ENCODE measurements around the gene RNF167.

The RNF167 gene

DNA sequence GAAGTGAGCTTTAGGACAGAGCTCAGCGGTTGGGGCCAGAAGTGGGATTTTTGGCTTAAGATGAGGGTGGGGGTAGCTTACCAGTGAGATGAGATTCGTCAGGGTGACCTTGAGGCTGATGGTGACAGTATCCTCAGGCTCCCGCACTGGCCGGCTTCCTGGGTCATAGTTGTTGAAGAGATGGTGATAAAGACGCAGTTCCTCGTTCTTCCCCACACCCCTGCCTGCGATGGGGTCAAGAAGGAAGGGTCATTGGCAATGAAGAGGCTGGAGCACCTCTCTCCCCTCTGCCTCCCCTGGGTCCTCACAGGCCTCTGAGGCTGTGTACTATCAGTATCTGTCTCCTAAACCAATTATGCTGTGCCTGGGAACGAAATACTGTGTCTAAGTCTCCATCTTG lies 37.5 kb upstream of the RNF167 start:
- TF ChIP-seq MYNN (tag by site-specific recombination; IDR thresholded peaks at IDR 0.05; ENCODE audit: borderline replicate concordance) (no peak), ZNF596 (tag by site-specific recombination; IDR thresholded peaks at IDR 0.05) (no peak), HOXC10 (CRISPR knock-in tag; IDR thresholded peaks at IDR 0.05) (no peak), ZNF843 (tag by site-specific recombination; IDR thresholded peaks at IDR 0.05) (no peak), ZNF777 (tag by site-specific recombination; IDR thresholded peaks at IDR 0.05; ENCODE audit: borderline replicate concordance) (no peak), ZNF792 (tag by site-specific recombination; IDR thresholded peaks at IDR 0.05) (no peak), ZSCAN23 (tag by site-specific recombination; IDR thresholded peaks at IDR 0.05) (no peak), ZNF19 (tag by site-specific recombination; IDR thresholded peaks at IDR 0.05; ENCODE audit: low read depth) (no peak)
- TF ChIP-seq, protein P1, sequence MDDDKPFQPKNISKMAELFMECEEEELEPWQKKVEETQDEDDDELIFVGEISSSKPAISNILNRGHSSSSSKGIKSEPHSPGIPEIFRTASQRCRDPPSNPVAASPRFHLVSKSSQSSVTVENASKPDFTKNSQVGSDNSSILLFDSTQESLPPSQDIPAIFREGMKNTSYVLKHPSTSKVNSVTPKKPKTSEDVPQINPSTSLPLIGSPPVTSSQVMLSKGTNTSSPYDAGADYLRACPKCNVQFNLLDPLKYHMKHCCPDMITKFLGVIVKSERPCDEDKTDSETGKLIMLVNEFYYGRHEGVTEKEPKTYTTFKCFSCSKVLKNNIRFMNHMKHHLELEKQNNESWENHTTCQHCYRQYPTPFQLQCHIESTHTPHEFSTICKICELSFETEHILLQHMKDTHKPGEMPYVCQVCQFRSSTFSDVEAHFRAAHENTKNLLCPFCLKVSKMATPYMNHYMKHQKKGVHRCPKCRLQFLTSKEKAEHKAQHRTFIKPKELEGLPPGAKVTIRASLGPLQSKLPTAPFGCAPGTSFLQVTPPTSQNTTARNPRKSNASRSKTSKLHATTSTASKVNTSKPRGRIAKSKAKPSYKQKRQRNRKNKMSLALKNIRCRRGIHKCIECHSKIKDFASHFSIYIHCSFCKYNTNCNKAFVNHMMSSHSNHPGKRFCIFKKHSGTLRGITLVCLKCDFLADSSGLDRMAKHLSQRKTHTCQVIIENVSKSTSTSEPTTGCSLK (tag by site-specific recombination; IDR thresholded peaks at IDR 0.05), result no peak
- TF ChIP-seq, protein P2, sequence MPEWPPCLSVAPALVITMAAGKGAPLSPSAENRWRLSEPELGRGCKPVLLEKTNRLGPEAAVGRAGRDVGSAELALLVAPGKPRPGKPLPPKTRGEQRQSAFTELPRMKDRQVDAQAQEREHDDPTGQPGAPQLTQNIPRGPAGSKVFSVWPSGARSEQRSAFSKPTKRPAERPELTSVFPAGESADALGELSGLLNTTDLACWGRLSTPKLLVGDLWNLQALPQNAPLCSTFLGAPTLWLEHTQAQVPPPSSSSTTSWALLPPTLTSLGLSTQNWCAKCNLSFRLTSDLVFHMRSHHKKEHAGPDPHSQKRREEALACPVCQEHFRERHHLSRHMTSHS (tag by site-specific recombination; IDR thresholded peaks at IDR 0.05), result no peak
- TF ChIP-seq, protein P3, sequence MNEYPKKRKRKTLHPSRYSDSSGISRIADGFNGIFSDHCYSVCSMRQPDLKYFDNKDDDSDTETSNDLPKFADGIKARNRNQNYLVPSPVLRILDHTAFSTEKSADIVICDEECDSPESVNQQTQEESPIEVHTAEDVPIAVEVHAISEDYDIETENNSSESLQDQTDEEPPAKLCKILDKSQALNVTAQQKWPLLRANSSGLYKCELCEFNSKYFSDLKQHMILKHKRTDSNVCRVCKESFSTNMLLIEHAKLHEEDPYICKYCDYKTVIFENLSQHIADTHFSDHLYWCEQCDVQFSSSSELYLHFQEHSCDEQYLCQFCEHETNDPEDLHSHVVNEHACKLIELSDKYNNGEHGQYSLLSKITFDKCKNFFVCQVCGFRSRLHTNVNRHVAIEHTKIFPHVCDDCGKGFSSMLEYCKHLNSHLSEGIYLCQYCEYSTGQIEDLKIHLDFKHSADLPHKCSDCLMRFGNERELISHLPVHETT (tag by site-specific recombination; IDR thresholded peaks at IDR 0.05), result no peak
- H3K4me3 ChIP-seq (ENCODE audit: low read depth, low read length), result no peak overlapping the region
- no peaks in the 10 kb centered on the region for H3K9me3 ChIP-seq (ENCODE audit: control insufficient read depth, insufficient read depth, low read depth, low read length)
- no peak overlapping the region for H3K27ac ChIP-seq (ENCODE audit: extremely low read depth, low read depth, low read length)
- H3K36me3 ChIP-seq (ENCODE audit: control insufficient read depth in 2 of 2, insufficient read depth in 1 of 2, low read length in 2 of 2), result peaks cover 0 to 22% of the 10 kb centered on the region in 2 experiments; a peak in 1 of 3 replicates
- peaks cover 3% of the 10 kb centered on the region; the same call in 1 of the 2 replicates for H3K4me1 ChIP-seq (ENCODE audit: control insufficient read depth, insufficient read depth, low read length)
- ChIA-PET POLR2A (interaction anchor here (2.0 kb wide), 1 partner anchor 112 kb away, joined by 4 read pairs; no protein-coding TSS in a partner anchor), CTCF (interaction anchor here (0.5 to 1.9 kb wide), 18 partner anchors 10 to 480 kb away, joined by 3 to 8 read pairs (median 3); partner anchors contain the start of genes RNF167 and SLC25A11)

DNA sequence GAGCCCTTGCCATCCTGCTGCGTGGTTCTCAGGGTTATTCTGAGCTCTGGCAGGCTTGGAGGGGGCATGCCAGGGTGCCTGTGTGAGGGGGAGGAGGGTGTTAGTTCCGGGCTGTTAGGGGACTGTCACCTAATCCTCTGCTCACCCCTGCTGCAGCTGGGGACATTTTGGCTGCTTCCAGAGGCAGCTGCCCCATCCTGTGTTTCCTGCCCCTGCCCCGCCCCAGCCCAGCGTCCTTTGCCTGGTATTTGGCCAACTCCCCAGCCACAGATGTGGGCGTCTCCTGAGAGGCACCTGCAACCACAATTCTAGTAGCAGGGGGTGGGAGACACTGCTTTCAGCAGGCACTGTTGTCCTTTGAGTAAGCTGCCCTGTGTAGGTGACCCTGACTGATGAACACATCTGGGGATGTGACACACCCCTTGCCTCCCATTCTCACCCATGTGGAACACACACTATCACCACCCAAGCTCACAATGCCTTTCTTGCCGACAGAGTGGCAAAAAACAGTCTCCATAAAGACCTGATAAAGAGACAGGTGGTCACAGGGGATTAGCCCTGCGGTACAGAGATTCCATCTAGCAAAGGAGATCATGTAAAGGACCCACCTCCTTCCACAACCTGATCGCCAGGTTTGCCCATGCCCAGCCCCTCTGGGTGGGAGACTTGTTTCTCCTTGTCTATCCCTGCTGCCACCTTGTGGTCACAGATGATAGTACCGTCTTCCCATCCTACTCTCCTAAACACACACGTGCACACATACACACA lies 36.8 kb upstream of the RNF167 start, which contains the start of gene CHRNE:
CHRNE (minus strand) TSS at position 48 of the 768 bp plus-strand sequence; CDS start at position 13, 35 bp downstream.
- Histone ChIP-seq H3K9me3 (ENCODE audit: control insufficient read depth, insufficient read depth, low read depth, low read length) (no peaks in the 10 kb centered on the region), H3K4me1 (ENCODE audit: control insufficient read depth, insufficient read depth, low read length) (peaks cover 3% of the 10 kb centered on the region; the same call in 1 of the 2 replicates), H3K27ac (ENCODE audit: extremely low read depth, low read depth, low read length) (no peak within 1 kb of the TSS), H3K4me3 (ENCODE audit: low read depth, low read length) (no peak within 1 kb of the TSS), H3K36me3 (ENCODE audit: control insufficient read depth in 2 of 2, insufficient read depth in 1 of 2, low read length in 2 of 2) (peaks cover 0 to 20% of the 10 kb centered on the region in 2 experiments; a peak in 1 of 3 replicates)
- ChIA-PET CTCF (interaction anchor here (0.5 to 1.9 kb wide), 28 partner anchors 9 to 828 kb away, joined by 3 to 8 read pairs (median 4); partner anchors contain the start of genes MED11, RNF167 and SLC25A11), POLR2A (interaction anchor here (0.8 to 2.0 kb wide), 3 partner anchors 37 to 113 kb away, joined by 3 to 4 read pairs (median 3); partner anchors contain the start of genes PLD2, RNF167 and SLC25A11)
- TF ChIP-seq ZNF248 (tag by site-specific recombination; IDR thresholded peaks at IDR 0.05), result no peak
- TF ChIP-seq, protein P4, sequence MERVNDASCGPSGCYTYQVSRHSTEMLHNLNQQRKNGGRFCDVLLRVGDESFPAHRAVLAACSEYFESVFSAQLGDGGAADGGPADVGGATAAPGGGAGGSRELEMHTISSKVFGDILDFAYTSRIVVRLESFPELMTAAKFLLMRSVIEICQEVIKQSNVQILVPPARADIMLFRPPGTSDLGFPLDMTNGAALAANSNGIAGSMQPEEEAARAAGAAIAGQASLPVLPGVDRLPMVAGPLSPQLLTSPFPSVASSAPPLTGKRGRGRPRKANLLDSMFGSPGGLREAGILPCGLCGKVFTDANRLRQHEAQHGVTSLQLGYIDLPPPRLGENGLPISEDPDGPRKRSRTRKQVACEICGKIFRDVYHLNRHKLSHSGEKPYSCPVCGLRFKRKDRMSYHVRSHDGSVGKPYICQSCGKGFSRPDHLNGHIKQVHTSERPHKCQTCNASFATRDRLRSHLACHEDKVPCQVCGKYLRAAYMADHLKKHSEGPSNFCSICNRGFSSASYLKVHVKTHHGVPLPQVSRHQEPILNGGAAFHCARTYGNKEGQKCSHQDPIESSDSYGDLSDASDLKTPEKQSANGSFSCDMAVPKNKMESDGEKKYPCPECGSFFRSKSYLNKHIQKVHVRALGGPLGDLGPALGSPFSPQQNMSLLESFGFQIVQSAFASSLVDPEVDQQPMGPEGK (tag by site-specific recombination; IDR thresholded peaks at IDR 0.05), result peak; percentile 11; the same call in 1 of the 2 replicates
- TF ChIP-seq KLF8 (tag by site-specific recombination; IDR thresholded peaks at IDR 0.05), result peak; percentile 51; the same call in 1 of the 2 replicates
- TF ChIP-seq GLIS2 (tag by site-specific recombination; IDR thresholded peaks at IDR 0.05), result peak; percentile 40; the same call in 1 of the 2 replicates
- TF ChIP-seq, protein P5, sequence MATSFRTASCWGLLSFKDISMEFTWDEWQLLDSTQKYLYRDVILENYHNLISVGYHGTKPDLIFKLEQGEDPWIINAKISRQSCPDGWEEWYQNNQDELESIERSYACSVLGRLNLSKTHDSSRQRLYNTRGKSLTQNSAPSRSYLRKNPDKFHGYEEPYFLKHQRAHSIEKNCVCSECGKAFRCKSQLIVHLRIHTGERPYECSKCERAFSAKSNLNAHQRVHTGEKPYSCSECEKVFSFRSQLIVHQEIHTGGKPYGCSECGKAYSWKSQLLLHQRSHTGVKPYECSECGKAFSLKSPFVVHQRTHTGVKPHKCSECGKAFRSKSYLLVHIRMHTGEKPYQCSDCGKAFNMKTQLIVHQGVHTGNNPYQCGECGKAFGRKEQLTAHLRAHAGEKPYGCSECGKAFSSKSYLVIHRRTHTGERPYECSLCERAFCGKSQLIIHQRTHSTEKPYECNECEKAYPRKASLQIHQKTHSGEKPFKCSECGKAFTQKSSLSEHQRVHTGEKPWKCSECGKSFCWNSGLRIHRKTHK (tag by site-specific recombination; IDR thresholded peaks at IDR 0.05), result no peak
- TF ChIP-seq GFI1B (tag by site-specific recombination; IDR thresholded peaks at IDR 0.05), result no peak
- TF ChIP-seq ZBTB7A (tag by site-specific recombination; IDR thresholded peaks at IDR 0.05; ENCODE audit: low read depth), result no peak
- TF ChIP-seq, protein P6, sequence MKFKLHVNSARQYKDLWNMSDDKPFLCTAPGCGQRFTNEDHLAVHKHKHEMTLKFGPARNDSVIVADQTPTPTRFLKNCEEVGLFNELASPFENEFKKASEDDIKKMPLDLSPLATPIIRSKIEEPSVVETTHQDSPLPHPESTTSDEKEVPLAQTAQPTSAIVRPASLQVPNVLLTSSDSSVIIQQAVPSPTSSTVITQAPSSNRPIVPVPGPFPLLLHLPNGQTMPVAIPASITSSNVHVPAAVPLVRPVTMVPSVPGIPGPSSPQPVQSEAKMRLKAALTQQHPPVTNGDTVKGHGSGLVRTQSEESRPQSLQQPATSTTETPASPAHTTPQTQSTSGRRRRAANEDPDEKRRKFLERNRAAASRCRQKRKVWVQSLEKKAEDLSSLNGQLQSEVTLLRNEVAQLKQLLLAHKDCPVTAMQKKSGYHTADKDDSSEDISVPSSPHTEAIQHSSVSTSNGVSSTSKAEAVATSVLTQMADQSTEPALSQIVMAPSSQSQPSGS (tag by site-specific recombination; IDR thresholded peaks at IDR 0.05; ENCODE audit: low read depth), result no peak
- TF ChIP-seq ZFHX2 (tag by site-specific recombination; conservative IDR thresholded peaks at IDR 0.05), result peak; percentile 72
- peak; percentile 72; the same call in 1 of the 2 replicates for TF ChIP-seq KLF9 (tag by site-specific recombination; IDR thresholded peaks at IDR 0.05; ENCODE audit: low read depth)
- peak; percentile 67 for TF ChIP-seq EGR2 (tag by site-specific recombination; IDR thresholded peaks at IDR 0.05; ENCODE audit: low read depth)
- peak; percentile 73; the same call in 1 of the 2 replicates for TF ChIP-seq ZNF2 (tag by site-specific recombination; IDR thresholded peaks at IDR 0.05)
- TF ChIP-seq ZEB2 (tag by site-specific recombination; IDR thresholded peaks at IDR 0.05), result peak; percentile 33; the same call in 1 of the 2 replicates

Measured in HEK293 (cell line).